ENCODE measurements around the gene ZNF750. TPM values are rescaled to one million over a fixed set of nuclear protein-coding genes. Genes with fewer than 3 reads are reported as not detected.

Gene ZNF750
- total and polyA plus RNA-seq, 10 of the 15 experiments (the other 5 are each of a cell fraction or from before 2014, with no cell fraction given) = 0.06 TPM; not detected in 9

DNA sequence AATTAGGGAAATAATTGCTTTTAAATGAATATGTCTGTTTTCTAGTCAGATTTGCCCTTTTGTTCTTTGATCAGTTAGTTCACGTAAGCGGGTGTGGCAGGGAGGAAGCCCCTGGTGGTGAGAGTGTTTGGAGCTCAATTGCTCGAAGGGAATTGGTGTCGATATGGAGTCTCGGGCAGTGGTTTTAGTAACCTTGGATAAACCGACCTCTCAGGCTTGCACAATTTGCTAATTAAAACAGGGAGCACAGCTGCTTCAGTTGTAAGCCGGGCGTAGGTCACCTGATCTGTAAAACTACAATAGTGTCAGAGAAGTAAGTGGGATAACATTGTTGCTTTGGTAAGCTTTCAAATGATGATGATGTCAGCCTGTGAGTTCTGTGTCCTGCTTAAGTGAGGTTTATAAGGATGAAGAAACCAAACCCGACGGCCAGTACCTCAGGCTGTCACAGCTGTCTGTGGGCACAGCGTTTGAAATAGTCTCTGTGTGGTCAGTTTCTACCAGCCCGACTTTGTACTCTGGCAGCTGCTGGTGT lies 2.9 kb downstream of the ZNF750 start (continued):
- TF ChIP-seq BCLAF1 (IDR thresholded peaks at IDR 0.05) = no peak
- TF ChIP-seq, protein P1, sequence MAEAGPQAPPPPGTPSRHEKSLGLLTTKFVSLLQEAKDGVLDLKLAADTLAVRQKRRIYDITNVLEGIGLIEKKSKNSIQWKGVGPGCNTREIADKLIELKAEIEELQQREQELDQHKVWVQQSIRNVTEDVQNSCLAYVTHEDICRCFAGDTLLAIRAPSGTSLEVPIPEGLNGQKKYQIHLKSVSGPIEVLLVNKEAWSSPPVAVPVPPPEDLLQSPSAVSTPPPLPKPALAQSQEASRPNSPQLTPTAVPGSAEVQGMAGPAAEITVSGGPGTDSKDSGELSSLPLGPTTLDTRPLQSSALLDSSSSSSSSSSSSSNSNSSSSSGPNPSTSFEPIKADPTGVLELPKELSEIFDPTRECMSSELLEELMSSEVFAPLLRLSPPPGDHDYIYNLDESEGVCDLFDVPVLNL (IDR thresholded peaks at IDR 0.05; ENCODE audit: low read depth, low read length) = no peak
- no peak for TF ChIP-seq E4F1 (IDR thresholded peaks at IDR 0.05; ENCODE audit: borderline replicate concordance, partially characterized antibody)
- TF ChIP-seq SREBF1 (IDR thresholded peaks at IDR 0.05; ENCODE audit: low read length) = no peak
- no peak for TF ChIP-seq STAT1 (conservative IDR thresholded peaks at IDR 0.05)
- no peak for TF ChIP-seq MTA2 (IDR thresholded peaks at IDR 0.05; ENCODE audit: low read depth)
- no peak for TF ChIP-seq ZNF274 (IDR thresholded peaks at IDR 0.05; ENCODE audit: insufficient read depth, insufficient read length)
- no peak for TF ChIP-seq RBBP5 (conservative IDR thresholded peaks at IDR 0.05)
- no peak for TF ChIP-seq YY1 (IDR thresholded peaks at IDR 0.05; ENCODE audit: low read depth, low read length)
- TF ChIP-seq ASH2L (IDR thresholded peaks at IDR 0.05; ENCODE audit: borderline replicate concordance, low read depth) = no peak
- no peak for TF ChIP-seq BMI1 (IDR thresholded peaks at IDR 0.05; ENCODE audit: borderline replicate concordance)
